ENCODE results near the gene PLCE1. TPM values are rescaled to one million over a fixed set of nuclear protein-coding genes. Genes with fewer than 3 reads are reported as not detected.

The PLCE1 gene
- total and polyA plus RNA-seq, 2 experiments from 2014 or later, result 0.10 to 0.58 TPM

DNA sequence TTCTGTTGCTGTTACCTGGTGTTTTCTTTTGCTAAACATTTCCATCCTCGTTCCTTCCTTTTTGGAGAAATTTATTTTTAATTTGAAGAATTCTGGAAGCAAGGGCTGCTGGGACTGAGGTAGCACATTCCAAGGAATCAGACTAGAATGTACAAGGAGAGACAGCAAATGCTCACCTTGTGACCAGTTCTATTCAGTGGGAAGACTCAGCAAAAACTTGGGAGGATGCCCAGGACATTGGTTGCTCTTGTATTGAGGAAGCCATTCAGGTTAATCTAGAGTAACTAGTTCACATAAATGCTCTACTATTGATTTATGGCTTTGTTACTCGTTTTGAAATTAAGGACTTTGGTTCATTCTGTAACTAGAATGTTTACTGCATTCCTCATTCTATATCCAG, 11.3 kb downstream of the PLCE1 start:
- Mint-ChIP-seq H3K36me3 (ENCODE audit: low read depth) (no peaks in the 10 kb centered on the region), H3K27ac (no peak overlapping the region), H3K4me1 (peaks cover 6% of the 10 kb centered on the region), H3K27me3 (ENCODE audit: insufficient read depth, low read depth, poor library complexity) (peaks cover 3% of the 10 kb centered on the region), H3K9me3 (peaks cover 2% of the 10 kb centered on the region; the same call in 1 of the 3 replicates), H3K4me3 (no peak overlapping the region)
- no peaks in the 10 kb centered on the region for H3K27me3 ChIP-seq (ENCODE audit: insufficient read depth)
- DNase-seq (ENCODE audit: low spot score) (no peak), ATAC-seq (no peak)
- no peak overlapping the region for H3K4me2 ChIP-seq
- no peaks in the 10 kb centered on the region; the same call in 1 of the 2 replicates for H3K36me3 ChIP-seq (ENCODE audit: insufficient read depth)
- peaks cover 3% of the 10 kb centered on the region; the same call in 1 of the 2 replicates for H3K4me1 ChIP-seq (ENCODE audit: insufficient read depth)
- no peaks in the 10 kb centered on the region for H3K9me2 ChIP-seq (ENCODE audit: insufficient read depth)
- H3K79me2 ChIP-seq (replicated peaks; ENCODE audit: insufficient read depth), result no peaks in the 10 kb centered on the region
- no peak overlapping the region for H3K27ac ChIP-seq (ENCODE audit: low read depth)
- H4K20me1 ChIP-seq (replicated peaks; ENCODE audit: insufficient read depth), result no peaks in the 10 kb centered on the region
- TF ChIP-seq ZNF114 (CRISPR knock-in tag; IDR thresholded peaks at IDR 0.05) (no peak), STAT1 (IDR thresholded peaks at IDR 0.05; ENCODE audit: unreplicated experiment) (no peak), CREB1 (CRISPR knock-in tag; IDR thresholded peaks at IDR 0.05; ENCODE audit: low read depth) (no peak), POLR2AphosphoS5 (IDR thresholded peaks at IDR 0.05; ENCODE audit: low read depth) (no peak), ZNF331 (CRISPR knock-in tag; IDR thresholded peaks at IDR 0.05; ENCODE audit: low read depth) (no peak)
- H3K4me3 ChIP-seq, result no peak overlapping the region
- H3F3A ChIP-seq (replicated peaks; ENCODE audit: low read depth), result no peaks in the 10 kb centered on the region
- no peak overlapping the region for H2AFZ ChIP-seq

GRCh38 chr10:94006591-94007550, 13.1 kb downstream of the PLCE1 start:
- Histone ChIP-seq H4K20me1 (replicated peaks; ENCODE audit: insufficient read depth) (no peaks in the 10 kb centered on the region), H3K27ac (ENCODE audit: low read depth) (no peak overlapping the region), H3K9me2 (ENCODE audit: insufficient read depth) (peaks cover 5% of the 10 kb centered on the region; the same call in 1 of the 2 replicates), H3K4me1 (ENCODE audit: insufficient read depth) (peaks cover 3% of the 10 kb centered on the region; the same call in 1 of the 2 replicates), H3K79me2 (replicated peaks; ENCODE audit: insufficient read depth) (no peaks in the 10 kb centered on the region), H3K27me3 (ENCODE audit: insufficient read depth) (no peaks in the 10 kb centered on the region), H3K36me3 (ENCODE audit: insufficient read depth) (no peaks in the 10 kb centered on the region; the same call in 1 of the 2 replicates), H3K4me3 (no peak overlapping the region), H3F3A (replicated peaks; ENCODE audit: low read depth) (no peaks in the 10 kb centered on the region), H3K4me2 (no peak overlapping the region), H2AFZ (no peak overlapping the region)
- ATAC-seq (peak; percentile 63; the same call in 2 of the 3 replicates), DNase-seq (ENCODE audit: low spot score) (no peak)
- no peak overlapping the region; the same call in 1 of the 2 replicates for H3K27ac Mint-ChIP-seq
- peaks cover 6% of the 10 kb centered on the region for H3K4me1 Mint-ChIP-seq
- H3K36me3 Mint-ChIP-seq (ENCODE audit: low read depth), result peaks cover 5% of the 10 kb centered on the region; the same call in 1 of the 3 replicates
- H3K4me3 Mint-ChIP-seq, result no peak overlapping the region
- H3K27me3 Mint-ChIP-seq (ENCODE audit: insufficient read depth, low read depth, poor library complexity), result peaks cover 2% of the 10 kb centered on the region
- peaks cover 10% of the 10 kb centered on the region for H3K9me3 Mint-ChIP-seq
- TF ChIP-seq CTCF (conservative IDR thresholded peaks at IDR 0.05; ENCODE audit: low read depth in 2 of 2) (no peak), JUNB (IDR thresholded peaks at IDR 0.05; ENCODE audit: unreplicated experiment) (no peak), ZNF331 (CRISPR knock-in tag; IDR thresholded peaks at IDR 0.05; ENCODE audit: low read depth) (no peak), ZNF462 (CRISPR knock-in tag; IDR thresholded peaks at IDR 0.05) (no peak)
- TF ChIP-seq, protein P1, sequence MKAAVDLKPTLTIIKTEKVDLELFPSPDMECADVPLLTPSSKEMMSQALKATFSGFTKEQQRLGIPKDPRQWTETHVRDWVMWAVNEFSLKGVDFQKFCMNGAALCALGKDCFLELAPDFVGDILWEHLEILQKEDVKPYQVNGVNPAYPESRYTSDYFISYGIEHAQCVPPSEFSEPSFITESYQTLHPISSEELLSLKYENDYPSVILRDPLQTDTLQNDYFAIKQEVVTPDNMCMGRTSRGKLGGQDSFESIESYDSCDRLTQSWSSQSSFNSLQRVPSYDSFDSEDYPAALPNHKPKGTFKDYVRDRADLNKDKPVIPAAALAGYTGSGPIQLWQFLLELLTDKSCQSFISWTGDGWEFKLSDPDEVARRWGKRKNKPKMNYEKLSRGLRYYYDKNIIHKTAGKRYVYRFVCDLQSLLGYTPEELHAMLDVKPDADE (IDR thresholded peaks at IDR 0.05), result no peak
